Large intestine (tissue), 3 donors: Measurements from ENCODE around the gene NCR3LG1. TPM values are rescaled to one million over a fixed set of nuclear protein-coding genes. Genes with fewer than 3 reads are reported as not detected.

Source experiments
- DNase-seq, 2 donors: peaks; one replicate each; pipeline versions ENCODE4 v3.0.0 to v3.0.0-alpha.2; 2013
- H3K27ac ChIP-seq: one replicate; pipeline ENCODE4 v1.5.1; 2013; ENCODE audit warnings: low read length
- H3K27me3 ChIP-seq: 2 replicates; pipeline ENCODE4 v1.6.1; 2013; ENCODE audit warnings: low read length; ENCODE audit not compliant: control insufficient read depth, insufficient read depth
- H3K36me3 ChIP-seq: 2 replicates; pipeline ENCODE4 v1.6.1; 2013; ENCODE audit warnings: low read length; ENCODE audit not compliant: control insufficient read depth, insufficient read depth
- H3K4me1 ChIP-seq: one replicate; pipeline ENCODE4 v1.6.1; 2013; ENCODE audit warnings: low read length; ENCODE audit not compliant: control insufficient read depth, insufficient read depth
- H3K4me3 ChIP-seq: one replicate; pipeline ENCODE4 v1.5.1; 2013; ENCODE audit warnings: low read length
- H3K9me3 ChIP-seq: one replicate; pipeline ENCODE4 v1.6.1; 2013; ENCODE audit warnings: mild to moderate bottlenecking, low read depth, low read length, moderate library complexity; ENCODE audit not compliant: control insufficient read depth
- WGBS: methylation state at CpG from one replicate; pipeline ENCODE4 v1.1.5; 2013; ENCODE audit warnings: low lambda C conversion rate; ENCODE audit not compliant: insufficient coverage; 5-methylcytosine and 5-hydroxymethylcytosine counted together
- polyA plus RNA-seq: library from polyadenylated mRNA; unstranded; fragments of 120-200 nt; gene quantifications from one replicate; pipeline ENCODE4 v1.2.1, GENCODE V29; 2013

NCR3LG1 gene
- polyA plus RNA-seq, 1 donor = 20.3 TPM

DNA sequence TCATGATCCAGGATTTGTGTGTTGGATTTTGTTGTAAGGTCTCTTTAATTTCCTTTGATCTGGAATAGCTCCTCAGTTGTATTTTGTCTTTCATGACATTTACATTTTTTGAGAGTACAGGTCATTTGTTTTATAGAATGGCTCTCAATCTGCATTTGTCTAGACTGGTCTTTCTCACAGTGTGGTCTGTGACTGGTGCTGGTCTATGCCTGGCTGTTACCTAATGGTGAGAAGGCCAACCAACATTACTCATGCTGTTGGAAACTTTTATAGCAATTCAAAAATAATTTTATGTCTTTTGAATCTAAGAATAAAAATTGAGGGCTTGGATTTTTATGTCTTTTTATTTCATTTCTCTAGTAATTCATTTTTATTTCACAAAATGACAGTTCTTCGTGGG is 3.9 kb upstream of the NCR3LG1 start:
- Histone ChIP-seq H3K27ac (no peak overlapping the region), H3K9me3 (peaks cover 2% of the 10 kb centered on the region), H3K36me3 (no peaks in the 10 kb centered on the region), H3K4me3 (no peak overlapping the region), H3K27me3 (peaks cover 17% of the 10 kb centered on the region), H3K4me1 (peaks cover 3% of the 10 kb centered on the region)
- DNase-seq = no peak
- 40% methylated on average over 1 of the region's 1 CpG for WGBS

DNA sequence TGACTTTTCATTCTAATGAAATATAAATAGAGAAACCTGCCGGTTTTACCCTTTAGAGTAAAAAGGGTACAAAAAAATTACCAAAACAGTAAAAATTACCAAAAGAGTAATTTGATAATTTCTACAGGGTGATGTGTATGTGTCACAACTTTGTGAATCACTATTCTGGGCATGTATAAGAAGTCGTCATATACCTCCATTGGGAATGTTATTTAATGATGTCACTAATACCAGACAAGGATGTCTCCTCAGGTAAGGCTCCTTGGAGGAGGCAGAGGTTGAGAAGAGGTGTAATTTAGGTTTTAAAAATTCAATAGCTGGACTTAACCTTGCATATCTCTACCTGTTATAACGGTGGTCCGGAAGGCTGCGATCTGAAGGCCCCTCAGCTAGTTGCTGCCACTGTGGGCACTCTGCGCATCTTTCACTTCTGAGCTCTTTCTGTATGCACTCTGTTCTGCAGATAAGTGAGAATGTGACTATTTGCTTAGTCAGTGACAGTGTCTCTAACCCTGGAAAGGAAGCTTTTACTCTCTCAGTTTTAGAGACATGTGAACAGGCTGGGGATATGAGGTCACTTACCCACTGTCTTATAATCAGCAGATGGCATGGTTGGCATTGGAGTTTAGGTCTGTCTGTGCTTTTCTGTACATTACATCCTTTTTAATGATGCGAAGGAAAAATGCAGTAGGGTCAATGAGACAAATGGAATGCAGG is 987 bp upstream of the NCR3LG1 start:
- H3K27me3 ChIP-seq = peaks cover 19% of the 10 kb centered on the region
- no peaks in the 10 kb centered on the region for H3K36me3 ChIP-seq
- H3K9me3 ChIP-seq = peaks cover 2% of the 10 kb centered on the region
- DNase-seq = peak in 1 of 2 donors; percentile 2
- no peak overlapping the region for H3K27ac ChIP-seq
- no CpG with 5 or more reads among the region's 7 CpGs for WGBS
- no peak overlapping the region for H3K4me3 ChIP-seq
- peaks cover 12% of the 10 kb centered on the region for H3K4me1 ChIP-seq

DNA sequence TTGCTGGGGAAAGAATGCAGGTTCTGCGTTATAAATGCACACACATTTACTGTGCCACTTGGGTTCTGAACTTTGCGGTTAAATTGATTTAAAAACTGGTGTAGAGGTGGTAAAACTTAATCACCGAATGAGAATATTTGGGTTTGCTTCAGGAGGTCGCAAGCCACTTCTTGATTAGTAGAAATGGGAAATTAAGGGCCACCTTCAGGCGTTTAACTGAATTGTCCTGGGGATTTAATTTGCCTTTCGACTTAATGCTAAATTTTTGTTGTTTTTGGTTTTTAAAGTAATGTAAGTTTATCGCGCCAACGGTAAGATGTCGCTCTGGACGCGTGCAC is 459 bp upstream of the NCR3LG1 start:
- Histone ChIP-seq H3K9me3 (peaks cover 2% of the 10 kb centered on the region), H3K27ac (no peak overlapping the region), H3K36me3 (no peaks in the 10 kb centered on the region), H3K4me3 (peak overlapping the region; percentile 58), H3K4me1 (peaks cover 12% of the 10 kb centered on the region), H3K27me3 (peaks cover 19% of the 10 kb centered on the region)
- no peak for DNase-seq
- no CpG with 5 or more reads among the region's 12 CpGs for WGBS

DNA sequence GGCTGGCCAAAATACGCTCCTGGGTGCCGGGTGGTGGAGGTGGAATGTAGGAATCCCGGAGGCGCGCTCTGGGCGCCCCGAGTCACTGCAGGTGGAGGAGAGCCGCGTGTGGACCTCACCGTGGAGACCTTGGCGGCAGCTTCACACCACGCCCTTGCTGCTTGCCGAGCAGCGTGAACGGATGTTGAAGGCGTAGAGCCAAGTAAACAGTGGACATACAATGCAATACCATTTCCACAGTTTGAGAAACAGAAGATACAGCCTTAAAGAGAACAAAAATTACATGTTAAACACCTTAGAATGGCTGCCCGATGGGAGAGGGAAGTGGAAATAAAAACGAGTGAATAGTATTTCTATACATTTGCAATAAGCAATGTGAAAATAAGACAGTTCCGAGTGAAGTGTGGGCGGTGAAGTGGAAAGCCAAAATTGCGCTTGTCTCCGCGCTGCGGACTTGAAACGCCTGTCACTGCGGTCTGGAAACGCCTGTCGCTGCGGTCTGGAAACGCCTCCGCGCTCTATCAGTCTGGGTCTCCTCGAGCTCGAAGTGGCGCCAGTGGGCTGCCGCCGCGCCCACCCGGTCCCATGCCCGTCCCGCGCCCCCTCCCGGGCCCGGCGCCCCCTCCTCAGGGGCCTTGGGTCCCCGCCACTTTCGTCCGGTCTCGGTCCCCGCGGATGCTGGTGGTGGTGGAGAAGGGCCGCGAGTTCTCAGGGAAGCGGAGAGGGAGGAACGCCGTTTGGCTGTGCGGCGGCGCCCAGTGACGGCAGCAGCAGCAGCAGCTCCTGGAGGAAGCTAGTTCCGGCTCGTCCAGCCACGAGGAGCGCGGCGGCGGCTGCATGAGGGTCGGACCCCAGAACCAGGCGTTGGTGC is 1.6 kb downstream of the NCR3LG1 start:
- Histone ChIP-seq H3K9me3 (peaks cover 2% of the 10 kb centered on the region), H3K27ac (peak overlapping the region; percentile 90), H3K4me3 (peak overlapping the region; percentile 58), H3K36me3 (peaks cover 11% of the 10 kb centered on the region), H3K27me3 (peaks cover 19% of the 10 kb centered on the region), H3K4me1 (peaks cover 12% of the 10 kb centered on the region)
- WGBS = 0% methylated on average over 2 of the region's 69 CpGs
- DNase-seq = peak; percentile 84 to 94

DNA sequence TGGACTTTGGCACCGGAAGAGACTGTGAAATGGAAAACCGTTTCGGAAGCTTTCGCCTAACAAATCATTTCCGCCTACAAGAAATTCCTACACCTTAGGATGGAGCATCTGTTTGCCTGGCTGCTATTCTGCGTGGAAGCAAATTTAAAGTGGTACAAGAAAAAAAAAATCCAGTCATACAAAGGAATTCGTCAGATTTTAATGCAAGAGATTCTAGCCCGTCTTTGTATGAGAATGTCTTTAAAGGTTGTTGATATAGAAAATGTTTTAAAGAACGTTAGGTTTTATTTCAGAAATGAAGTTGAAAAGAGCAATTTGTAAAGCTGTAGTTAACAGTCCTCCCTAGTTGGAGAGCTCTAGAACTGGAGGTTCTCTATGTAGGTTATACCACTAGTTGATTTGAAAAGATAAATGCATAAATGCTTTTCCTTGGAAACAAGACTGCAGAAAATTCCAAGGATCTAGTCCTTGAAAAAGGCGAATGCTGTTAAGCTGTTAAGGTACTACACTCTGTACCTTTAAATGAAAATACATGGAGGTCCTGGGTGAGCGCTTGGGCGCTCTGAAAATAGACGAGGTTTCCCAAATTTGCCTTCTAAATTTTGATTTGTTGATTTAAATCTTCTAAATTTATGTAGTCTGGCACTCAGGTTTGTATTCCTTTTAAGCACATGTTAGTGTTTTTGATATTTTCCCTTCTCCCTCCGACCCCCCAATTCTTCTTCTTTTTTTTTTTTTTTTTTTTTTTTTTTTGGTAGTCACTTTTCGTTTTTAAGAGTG is 2.4 kb downstream of the NCR3LG1 start:
- Histone ChIP-seq H3K9me3 (peaks cover 2% of the 10 kb centered on the region), H3K27ac (peak overlapping the region; percentile 90), H3K4me1 (peaks cover 12% of the 10 kb centered on the region), H3K27me3 (peaks cover 19% of the 10 kb centered on the region), H3K36me3 (peaks cover 12% of the 10 kb centered on the region), H3K4me3 (peak overlapping the region; percentile 58)
- 4% methylated on average over 4 of the region's 15 CpGs for WGBS
- DNase-seq = no peak

DNA sequence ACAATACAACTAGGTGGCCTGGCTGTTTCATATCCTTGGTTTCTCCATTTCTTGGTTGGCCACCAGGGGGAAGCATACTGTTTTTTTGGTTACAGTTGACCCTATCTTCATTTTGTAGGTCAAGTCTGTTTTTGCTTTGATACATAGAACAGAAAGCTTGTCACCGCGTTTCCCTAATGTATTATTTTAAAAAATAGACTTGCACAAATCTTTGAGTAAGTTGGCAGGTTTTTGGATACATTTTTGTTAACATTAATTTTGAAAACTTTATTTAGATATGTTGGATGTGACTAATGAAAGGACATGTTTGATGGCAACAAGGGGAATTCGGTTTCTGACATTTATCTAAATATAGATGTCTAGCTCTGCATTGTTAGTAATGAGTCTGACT is 3.0 kb downstream of the NCR3LG1 start:
- 50% methylated on average over 2 of the region's 3 CpGs for WGBS
- no peak overlapping the region for H3K27ac ChIP-seq
- H3K4me3 ChIP-seq = no peak overlapping the region

DNA sequence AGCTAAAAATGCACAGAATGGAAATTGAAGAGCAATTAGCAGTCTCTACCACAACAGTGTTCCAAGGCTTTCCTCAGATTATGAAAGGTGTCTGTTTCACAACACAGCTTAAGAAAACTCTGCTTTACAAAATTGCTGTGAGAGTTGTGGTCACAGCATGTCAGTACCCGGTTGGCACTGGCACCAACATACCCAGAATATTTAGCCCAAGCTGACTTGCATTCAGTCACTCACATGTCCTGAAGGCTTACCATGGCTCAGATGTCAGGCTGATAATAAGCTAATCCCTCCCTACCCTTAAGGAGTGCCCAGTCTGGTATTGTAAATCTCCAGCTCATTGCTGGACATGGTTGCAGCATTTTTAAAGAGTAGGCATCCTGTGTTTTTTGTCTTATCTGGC is 14.9 kb downstream of the NCR3LG1 start:
- no peaks in the 10 kb centered on the region for H3K27me3 ChIP-seq
- no peak overlapping the region for H3K4me3 ChIP-seq
- no CpG with 5 or more reads among the region's 1 CpG for WGBS
- peaks cover 16% of the 10 kb centered on the region for H3K9me3 ChIP-seq
- H3K4me1 ChIP-seq = no peaks in the 10 kb centered on the region
- no peak overlapping the region for H3K27ac ChIP-seq
- peaks cover 60% of the 10 kb centered on the region for H3K36me3 ChIP-seq
- no peak for DNase-seq

More for the DNA sequence above, 3.0 kb downstream of the NCR3LG1 start:
- peaks cover 16% of the 10 kb centered on the region for H3K36me3 ChIP-seq
- peak; percentile 37 to 63 for DNase-seq
- peaks cover 12% of the 10 kb centered on the region for H3K4me1 ChIP-seq
- H3K27me3 ChIP-seq = peaks cover 19% of the 10 kb centered on the region
- peaks cover 6% of the 10 kb centered on the region for H3K9me3 ChIP-seq

DNA sequence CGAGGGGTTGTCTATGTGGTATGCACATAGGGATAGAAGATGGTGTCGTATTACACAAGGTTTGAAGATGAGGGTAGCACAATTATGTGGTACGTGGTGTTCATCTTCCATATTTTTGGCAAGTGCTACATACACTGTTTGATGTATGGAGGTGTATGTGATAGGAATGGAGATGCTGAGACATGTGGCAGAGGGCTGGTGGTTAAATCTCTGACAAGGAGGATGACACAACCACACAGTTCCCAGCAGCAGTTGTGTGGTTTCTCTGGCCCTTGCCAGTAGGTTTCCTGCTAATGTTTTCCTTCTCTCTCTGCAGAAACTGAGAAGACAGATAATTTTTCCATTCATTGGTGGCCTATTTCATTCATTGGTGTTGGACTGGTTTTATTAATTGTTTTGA is 17.0 kb downstream of the NCR3LG1 start:
- Histone ChIP-seq H3K4me3 (no peak overlapping the region), H3K9me3 (peaks cover 19% of the 10 kb centered on the region), H3K27ac (no peak overlapping the region), H3K4me1 (no peaks in the 10 kb centered on the region), H3K27me3 (no peaks in the 10 kb centered on the region), H3K36me3 (peaks cover 78% of the 10 kb centered on the region)
- DNase-seq = no peak
- WGBS = no CpG with 5 or more reads among the region's 3 CpGs

DNA sequence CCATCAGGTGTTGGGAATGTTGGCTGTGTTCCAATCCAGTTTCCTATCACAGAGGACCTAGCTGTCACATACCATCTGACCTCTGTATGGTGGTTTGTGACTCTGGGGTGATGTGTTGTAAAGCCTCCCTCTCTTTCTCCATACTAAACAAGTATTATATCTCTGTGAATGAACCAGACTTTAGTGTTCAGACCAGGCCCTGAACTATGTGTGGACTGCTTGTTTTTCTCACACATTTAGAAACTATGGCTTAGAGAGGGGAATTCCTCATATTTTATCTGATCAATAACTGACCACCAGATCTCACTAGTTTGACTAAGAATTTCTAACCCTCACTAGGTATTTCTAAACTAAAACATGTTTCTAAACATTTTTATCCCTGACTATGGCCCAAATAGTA is 17.5 kb downstream of the NCR3LG1 start:
- Histone ChIP-seq H3K27ac (no peak overlapping the region), H3K27me3 (no peaks in the 10 kb centered on the region), H3K4me3 (no peak overlapping the region), H3K4me1 (no peaks in the 10 kb centered on the region), H3K9me3 (peaks cover 18% of the 10 kb centered on the region), H3K36me3 (peaks cover 83% of the 10 kb centered on the region)
- no peak for DNase-seq

DNA sequence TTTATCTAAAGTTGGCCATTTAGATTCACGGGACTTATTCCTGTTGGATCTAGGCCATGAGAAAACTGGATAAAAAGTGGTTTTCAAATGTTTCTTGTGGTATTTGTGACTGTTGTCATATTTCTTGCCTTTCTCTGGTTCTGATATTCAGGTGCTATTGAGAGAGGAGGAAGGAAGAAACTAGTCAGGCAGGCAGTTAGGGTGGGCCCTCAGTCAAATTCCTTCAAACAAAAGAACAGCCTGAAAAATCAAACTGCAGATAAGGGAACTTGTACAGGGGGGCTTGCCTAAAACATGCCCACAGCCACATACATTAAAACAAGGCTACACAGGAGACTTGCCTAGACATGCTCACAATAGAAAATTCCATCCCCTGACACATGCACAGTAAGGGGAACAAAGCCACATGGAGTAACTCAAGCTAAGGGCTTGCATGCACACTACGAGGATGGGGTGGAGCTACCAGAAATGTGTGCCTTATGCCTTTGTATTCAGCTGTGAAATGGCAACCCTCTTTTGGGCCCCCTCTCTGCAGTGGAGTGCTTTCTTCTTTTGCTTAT is 18.2 kb downstream of the NCR3LG1 start:
- Histone ChIP-seq H3K36me3 (peaks cover 90% of the 10 kb centered on the region), H3K9me3 (peaks cover 18% of the 10 kb centered on the region)
- whole genome bisulfite sequencing = 83% methylated on average over 1 of the region's 2 CpGs

More for the DNA sequence above, 18.2 kb downstream of the NCR3LG1 start:
- Histone ChIP-seq H3K27ac (no peak overlapping the region), H3K4me1 (no peaks in the 10 kb centered on the region), H3K27me3 (no peaks in the 10 kb centered on the region), H3K4me3 (no peak overlapping the region)
- no peak for DNase-seq
